Omental fat pad (tissue), 4 donors: Measurements from ENCODE around the gene CEACAM3. TPM values are rescaled to one million over a fixed set of nuclear protein-coding genes. Genes with fewer than 3 reads are reported as not detected.

Experiments used
- ATAC-seq: fragments of 150-250 bp; one replicate; pipeline ENCODE4 v1.9.1; 2016; ENCODE audit warnings: mild to moderate bottlenecking, moderate library complexity; ENCODE audit not compliant: low FRiP score
- DNase-seq: peaks from one replicate; pipeline ENCODE4 v3.0.0-alpha.2; 2019; ENCODE audit warnings: low spot score
- total RNA-seq, 4 donors: library from RNA; depleted of rRNA; stranded (reverse); fragments of >200 nt; gene quantifications; one replicate each; pipeline ENCODE4 v1.1.0, GENCODE V29; 2016
- TF ChIP-seq, protein P1 (sequence below), 3 donors: fragments of 450-650 bp; IDR thresholded peaks; one replicate each; pipeline ENCODE4 v1.5.1; 2016 to 2017; ENCODE audit warnings: antibody characterized with exemption in 3 of 3, mild to moderate bottlenecking in 3 of 3, moderate library complexity in 2 of 3

The CEACAM3 gene
- total RNA-seq, 4 donors from 2014 or later = 20.3 TPM; not detected in 3

DNA sequence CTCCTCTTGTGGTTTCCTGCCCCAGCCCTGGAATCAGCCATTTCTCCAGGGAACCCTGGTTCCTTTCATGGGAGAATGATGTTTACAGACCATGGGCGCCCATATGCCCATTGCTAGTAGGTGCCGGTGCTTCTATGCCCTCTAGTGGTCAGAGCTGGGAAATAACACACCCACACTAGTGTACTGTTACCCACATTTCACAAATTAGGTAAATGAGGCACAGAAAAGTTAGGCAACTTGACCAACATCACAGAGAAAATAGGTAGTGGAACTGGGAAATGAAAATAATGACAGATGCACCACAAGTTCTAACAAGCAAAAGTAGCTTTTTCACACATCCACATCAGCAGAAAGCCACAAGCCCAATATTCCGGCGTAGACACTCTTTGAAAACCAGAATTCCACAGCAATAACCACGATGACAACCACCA lies 1.3 kb upstream of the CEACAM3 start:
- TF ChIP-seq, protein P1, sequence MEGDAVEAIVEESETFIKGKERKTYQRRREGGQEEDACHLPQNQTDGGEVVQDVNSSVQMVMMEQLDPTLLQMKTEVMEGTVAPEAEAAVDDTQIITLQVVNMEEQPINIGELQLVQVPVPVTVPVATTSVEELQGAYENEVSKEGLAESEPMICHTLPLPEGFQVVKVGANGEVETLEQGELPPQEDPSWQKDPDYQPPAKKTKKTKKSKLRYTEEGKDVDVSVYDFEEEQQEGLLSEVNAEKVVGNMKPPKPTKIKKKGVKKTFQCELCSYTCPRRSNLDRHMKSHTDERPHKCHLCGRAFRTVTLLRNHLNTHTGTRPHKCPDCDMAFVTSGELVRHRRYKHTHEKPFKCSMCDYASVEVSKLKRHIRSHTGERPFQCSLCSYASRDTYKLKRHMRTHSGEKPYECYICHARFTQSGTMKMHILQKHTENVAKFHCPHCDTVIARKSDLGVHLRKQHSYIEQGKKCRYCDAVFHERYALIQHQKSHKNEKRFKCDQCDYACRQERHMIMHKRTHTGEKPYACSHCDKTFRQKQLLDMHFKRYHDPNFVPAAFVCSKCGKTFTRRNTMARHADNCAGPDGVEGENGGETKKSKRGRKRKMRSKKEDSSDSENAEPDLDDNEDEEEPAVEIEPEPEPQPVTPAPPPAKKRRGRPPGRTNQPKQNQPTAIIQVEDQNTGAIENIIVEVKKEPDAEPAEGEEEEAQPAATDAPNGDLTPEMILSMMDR (IDR thresholded peaks at IDR 0.05) = no peak
- DNase-seq (no peak), ATAC-seq (peak; percentile 73)

DNA sequence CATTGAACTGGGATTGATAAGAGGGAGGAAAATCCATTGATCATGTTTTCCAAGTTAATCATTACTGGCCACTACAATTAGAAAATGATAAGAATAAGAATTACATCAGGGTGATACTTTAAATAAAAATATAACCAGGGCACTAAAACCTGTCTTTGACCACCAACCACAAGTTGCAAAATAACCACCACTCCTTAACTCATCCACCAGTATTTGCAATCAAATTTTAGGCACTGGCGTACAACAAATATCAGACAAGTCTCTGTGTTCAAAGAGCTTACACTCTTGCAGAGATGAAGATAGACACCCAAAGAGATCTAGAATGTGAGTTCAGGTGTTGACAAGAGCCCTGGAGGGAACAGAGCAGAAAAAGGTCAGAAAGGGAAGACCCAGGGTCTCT lies 514 bp downstream of the CEACAM3 start:
- ATAC-seq (no peak), DNase-seq (no peak)
- TF ChIP-seq, protein P1 (IDR thresholded peaks at IDR 0.05) = no peak

DNA sequence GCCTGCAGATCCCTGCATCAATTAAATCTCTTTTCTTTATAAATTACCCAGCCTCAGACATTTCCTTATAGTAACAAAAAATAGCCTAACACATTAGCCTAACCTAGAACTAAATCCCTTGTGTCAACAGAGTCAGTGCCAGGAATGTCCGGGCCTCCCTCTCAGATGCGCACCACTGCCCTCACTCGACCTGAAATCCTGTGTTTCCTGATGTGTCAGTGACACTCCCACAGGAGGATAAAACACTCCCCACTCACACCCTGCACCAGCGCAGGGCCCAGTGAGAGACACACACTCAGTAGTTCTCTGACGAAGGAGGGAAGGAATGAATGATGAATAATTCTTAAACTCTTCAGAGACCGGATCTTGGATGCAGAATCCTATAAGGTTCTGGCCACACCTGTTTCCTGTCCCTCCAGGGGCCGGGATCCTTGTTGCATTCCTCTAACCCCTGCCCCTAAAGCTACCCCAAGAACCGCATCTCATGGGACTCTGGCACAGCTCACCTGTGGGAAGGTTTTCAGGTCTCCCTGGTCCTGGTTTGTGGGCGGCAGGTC lies 3.1 kb downstream of the CEACAM3 start:
- ATAC-seq (no peak), DNase-seq (no peak)
- TF ChIP-seq, protein P1 (IDR thresholded peaks at IDR 0.05) = no peak

DNA sequence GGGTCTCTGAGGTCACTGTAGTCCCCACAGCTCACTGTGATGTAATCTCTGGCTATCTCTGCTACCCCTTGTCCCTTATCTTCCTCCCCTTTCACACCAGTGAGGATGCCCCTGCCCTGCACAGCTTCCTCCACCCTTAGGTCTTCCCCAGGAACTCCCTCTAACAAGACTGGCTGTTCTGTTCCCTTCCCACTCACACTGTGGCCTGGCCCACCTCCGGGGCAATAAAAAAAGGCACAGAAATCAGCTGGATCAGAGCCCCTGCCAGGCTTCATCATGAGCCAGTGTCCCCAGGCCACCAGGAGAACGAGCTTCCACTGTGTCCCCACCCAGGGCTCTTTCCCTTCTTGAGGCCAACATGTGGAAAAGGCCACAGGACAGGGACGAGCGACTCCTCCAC lies 4.6 kb downstream of the CEACAM3 start:
- DNase-seq (no peak), ATAC-seq (no peak)
- TF ChIP-seq, protein P1 (IDR thresholded peaks at IDR 0.05) = no peak

DNA sequence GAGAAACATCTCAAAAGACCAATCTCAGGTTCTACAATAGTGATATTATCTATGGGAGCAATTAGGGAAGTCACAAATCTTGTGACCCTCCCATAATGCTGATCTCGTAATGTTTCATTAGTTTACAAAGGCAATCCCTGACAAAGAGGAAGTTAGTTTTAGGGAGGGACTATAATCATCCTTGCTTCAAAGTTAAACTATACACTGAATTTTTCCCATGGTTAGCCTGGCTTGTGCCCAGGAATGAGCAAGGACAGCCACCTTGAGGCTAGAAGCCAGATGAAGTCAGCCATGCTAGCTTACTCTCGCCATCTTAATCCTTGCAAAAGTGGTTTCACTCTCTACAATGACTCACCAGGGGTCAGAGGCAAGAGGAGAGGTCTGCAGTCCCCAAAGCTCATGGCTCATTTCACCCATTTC lies 5.4 kb downstream of the CEACAM3 start:
- TF ChIP-seq, protein P1 (IDR thresholded peaks at IDR 0.05) = no peak
- no peak for ATAC-seq

DNA sequence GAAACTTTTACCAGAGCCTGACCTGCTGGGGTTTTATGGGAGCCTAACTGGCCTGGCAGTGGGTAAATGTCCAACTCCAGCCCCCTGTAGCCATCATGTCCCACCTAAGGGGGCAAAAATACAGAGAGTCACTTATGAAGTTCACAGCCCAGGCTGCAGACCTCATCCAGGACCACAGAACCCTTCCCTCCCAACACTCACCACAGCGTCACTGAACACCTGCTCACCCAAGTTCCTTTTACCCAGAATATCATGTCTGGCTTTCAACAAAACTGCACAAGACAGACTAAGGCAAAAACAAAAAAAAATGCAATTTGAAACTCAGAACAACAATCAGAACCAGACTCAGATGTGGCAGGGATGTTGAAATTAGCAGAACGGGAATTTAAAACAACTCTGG lies 6.4 kb downstream of the CEACAM3 start:
- DNase-seq = no peak
- TF ChIP-seq, protein P1 (IDR thresholded peaks at IDR 0.05) = no peak

More for the DNA sequence above, 5.4 kb downstream of the CEACAM3 start:
- no peak for DNase-seq

DNA sequence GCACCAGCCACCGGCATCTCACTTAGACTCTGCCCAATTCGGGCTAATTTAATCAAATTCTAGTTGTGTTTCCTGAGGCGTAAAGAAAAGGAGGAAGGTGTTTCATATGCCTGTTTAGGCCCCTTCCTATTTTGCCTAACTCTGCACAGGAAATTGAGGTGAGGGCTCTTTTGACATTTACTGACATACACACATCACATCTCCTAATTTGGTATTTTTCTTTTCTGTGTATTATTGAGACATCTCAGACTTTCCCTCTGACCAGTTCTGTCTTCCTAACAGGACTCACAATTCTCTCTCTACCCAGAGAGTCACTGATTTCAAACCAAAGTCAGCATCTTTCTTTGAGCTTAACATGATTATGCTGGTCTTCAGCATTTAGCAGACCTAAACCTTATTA lies 7.9 kb downstream of the CEACAM3 start:
- TF ChIP-seq, protein P1 (IDR thresholded peaks at IDR 0.05) = no peak
- DNase-seq (no peak), ATAC-seq (no peak)

More for the DNA sequence above, 6.4 kb downstream of the CEACAM3 start:
- ATAC-seq = no peak
